ENCODE results near the gene TSC22D3.
"Not testable (repeated sequence)": the region's sequence is repeated elsewhere in the genome, so short reads cannot be mapped to it uniquely, and the experiment has no call there.

TSC22D3 gene

GRCh38 chrX:107775734-107776511, at the start of gene TSC22D3:
TSS of gene TSC22D3 (minus strand) at chrX:107775787. CDS start at chrX:107775419, 368 bp downstream.
- DNase-seq = peak; percentile 79 to 80

GRCh38 chrX:107823456-107823855, 47.9 kb upstream of the TSC22D3 start:
- no peak for DNase-seq

- DNase-seq = no peak
These were observed 47.5 kb upstream of the TSC22D3 start for GRCh38 chrX:107823042-107823441.

- no peak for DNase-seq
These were observed 43.4 kb upstream of the TSC22D3 start for GRCh38 chrX:107818900-107819521.

GRCh38 chrX:107810053-107810452, 34.5 kb upstream of the TSC22D3 start:
- not testable (repeated sequence) for DNase-seq

GRCh38 chrX:107805179-107805578, 29.6 kb upstream of the TSC22D3 start:
- DNase-seq = no peak

- no peak for DNase-seq
These were observed 28.8 kb upstream of the TSC22D3 start for GRCh38 chrX:107804427-107804826.

- DNase-seq = no peak
These were observed 12.2 kb upstream of the TSC22D3 start for GRCh38 chrX:107787827-107788226.

- no peak for DNase-seq
These were observed 4.9 kb upstream of the TSC22D3 start for GRCh38 chrX:107780525-107780924.

- DNase-seq = no peak
These were observed 1.9 kb upstream of the TSC22D3 start, which contains the start of gene NCBP2L for GRCh38 chrX:107777536-107777832. TSS of gene NCBP2L (plus strand) at chrX:107777733. CDS start at chrX:107794221, 16,488 bp downstream.

- peak; percentile 65 to 88 for DNase-seq
These were observed 1.3 kb upstream of the TSC22D3 start for GRCh38 chrX:107776649-107777535.

GRCh38 chrX:107775000-107775733, 420 bp downstream of the TSC22D3 start:
- peak in 1 of 2 experiments; percentile 74 for DNase-seq

- no peak for DNase-seq
These were observed 1.6 kb downstream of the TSC22D3 start for GRCh38 chrX:107773906-107774435.

- DNase-seq = no peak
These were observed 2.4 kb downstream of the TSC22D3 start for GRCh38 chrX:107773206-107773605.

GRCh38 chrX:107769581-107770317, 5.8 kb downstream of the TSC22D3 start:
- DNase-seq = no peak

- DNase-seq = no peak
These were observed 7.5 kb downstream of the TSC22D3 start for GRCh38 chrX:107768051-107768450.

GRCh38 chrX:107766470-107767150, 9.0 kb downstream of the TSC22D3 start:
- DNase-seq = peak; percentile 42 to 74

- DNase-seq = no peak
These were observed 10.6 kb downstream of the TSC22D3 start for GRCh38 chrX:107764845-107765608.

- no peak for DNase-seq
These were observed 11.9 kb downstream of the TSC22D3 start for GRCh38 chrX:107763647-107764046.

Data from NCI-H524 (cell line).